CD4-positive, CD25-positive, alpha-beta regulatory T cell (primary cell): ENCODE results near the gene BUD23. TPM values are rescaled to one million over a fixed set of nuclear protein-coding genes. Genes with fewer than 3 reads are reported as not detected.

Experiments
- ATAC-seq, 2 donors: fragments of 150-1000 bp; cut with Tn5 transposase; one replicate each; pipeline ENCODE4 v1.10.0; 2021; ENCODE audit warnings: low read depth in 2 of 2, moderate number of reproducible peaks in 2 of 2, moderate library complexity in 1 of 2
- DNase-seq, 3 donors: peaks; one replicate each; pipeline versions ENCODE4 v3.0.0 to v3.0.0-alpha.2; 2012 to 2022; ENCODE audit warnings: mixed read lengths in 1 of 3
- H3K27ac ChIP-seq: one replicate; pipeline ENCODE4 v1.7.0; 2013; ENCODE audit warnings: mild to moderate bottlenecking, low read length; ENCODE audit not compliant: insufficient read depth, poor library complexity, severe bottlenecking
- H3K27me3 ChIP-seq: one replicate; pipeline ENCODE4 v1.7.0; 2013; ENCODE audit warnings: low read length; ENCODE audit not compliant: control insufficient read depth, insufficient read depth
- H3K36me3 ChIP-seq: one replicate; pipeline ENCODE4 v1.7.0; 2013; ENCODE audit warnings: mild to moderate bottlenecking, low read length, moderate library complexity; ENCODE audit not compliant: control insufficient read depth, insufficient read depth
- H3K4me1 ChIP-seq: 2 replicates; pipeline ENCODE4 v1.7.0; 2013; ENCODE audit warnings: mild to moderate bottlenecking, low read length; ENCODE audit not compliant: insufficient read depth, control insufficient read depth, poor library complexity, severe bottlenecking
- H3K4me3 ChIP-seq: one replicate; pipeline ENCODE4 v1.7.0; 2013; ENCODE audit warnings: low read depth, mild to moderate bottlenecking, low read length, moderate library complexity
- H3K9me3 ChIP-seq, 2 experiments: 1 replicate in 1 of 2; 2 replicates in 1 of 2; pipeline ENCODE4 v1.7.0; 2013; ENCODE audit warnings: low read length in 2 of 2, mild to moderate bottlenecking in 1 of 2, moderate library complexity in 1 of 2; ENCODE audit not compliant: control insufficient read depth in 2 of 2
- H3K27ac Mint-ChIP-seq, 3 donors: one replicate each; pipeline ENCODE4 v1.8.0; 2020 to 2022; ENCODE audit warnings: mild to moderate bottlenecking in 3 of 3, mixed read lengths in 3 of 3, moderate library complexity in 2 of 3
- H3K27me3 Mint-ChIP-seq: one replicate; pipeline ENCODE4 v1.8.0; 2022; ENCODE audit warnings: mild to moderate bottlenecking, mixed read lengths
- H3K36me3 Mint-ChIP-seq: one replicate; pipeline ENCODE4 v1.8.0; 2020; ENCODE audit warnings: mixed read lengths
- H3K4me1 Mint-ChIP-seq, 4 donors: one replicate each; pipeline ENCODE4 v1.8.0; 2020 to 2022; ENCODE audit warnings: mixed read lengths in 4 of 4, mild to moderate bottlenecking in 1 of 4
- H3K4me3 Mint-ChIP-seq, 4 donors: one replicate each; pipeline ENCODE4 v1.8.0; 2020 to 2022; ENCODE audit warnings: mild to moderate bottlenecking in 4 of 4, mixed read lengths in 4 of 4, moderate library complexity in 3 of 4
- H3K9me3 Mint-ChIP-seq, 7 donors: one replicate each; pipeline ENCODE4 v1.8.0; 2020 to 2022; ENCODE audit warnings: mixed read lengths in 7 of 7, mild to moderate bottlenecking in 3 of 7, moderate library complexity in 2 of 7
- polyA plus RNA-seq, 4 donors: library from polyadenylated mRNA; unstranded; fragments of 300-500 nt; fragmentation: Illumina TruSeq; gene quantifications; one replicate each; pipeline ENCODE4 v1.2.3, GENCODE V29; 2021
- total RNA-seq: library from RNA; stranded (reverse); gene quantifications from one replicate; pipeline ENCODE4 v1.2.3, GENCODE V29; 2022

BUD23 gene
- total and polyA plus RNA-seq, 5 donors from 2014 or later = 96.3 to 127 (median 119) TPM

DNA sequence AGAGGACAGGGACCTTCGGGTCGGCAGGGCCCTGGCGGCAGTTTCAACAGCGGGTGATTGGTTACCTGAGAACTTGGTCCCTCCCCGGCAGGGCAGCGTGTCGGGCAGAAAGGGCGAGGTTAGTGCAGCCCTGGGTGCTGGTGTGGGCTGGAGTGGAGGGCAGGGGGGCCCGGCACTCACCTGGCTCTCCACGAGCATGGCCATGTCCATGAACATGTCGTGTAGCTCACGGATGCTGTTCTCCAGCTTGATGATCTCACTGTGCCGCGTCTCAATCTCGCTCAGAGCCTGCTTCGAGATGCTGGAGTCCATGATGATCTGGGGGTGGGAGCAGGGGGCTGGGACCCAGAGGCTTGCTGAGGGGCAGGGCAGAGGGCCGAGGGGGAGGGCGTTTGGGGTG is 19.3 kb downstream of the BUD23 start:
- no peak for DNase-seq
- no peak overlapping the region for H3K4me3 Mint-ChIP-seq
- Histone ChIP-seq H3K27ac (no peak overlapping the region), H3K4me1 (peaks cover 10% of the 10 kb centered on the region), H3K36me3 (peaks cover 17% of the 10 kb centered on the region), H3K9me3 (no peaks in the 10 kb centered on the region), H3K4me3 (no peak overlapping the region), H3K27me3 (no peaks in the 10 kb centered on the region)
- H3K36me3 Mint-ChIP-seq = peaks cover 14% of the 10 kb centered on the region
- no peaks in the 10 kb centered on the region for H3K9me3 Mint-ChIP-seq
- ATAC-seq = no peak
- H3K27ac Mint-ChIP-seq = no peak overlapping the region
- H3K4me1 Mint-ChIP-seq = peaks cover 0 to 20% (median 3%) of the 10 kb centered on the region in 4 donors
- no peaks in the 10 kb centered on the region for H3K27me3 Mint-ChIP-seq

DNA sequence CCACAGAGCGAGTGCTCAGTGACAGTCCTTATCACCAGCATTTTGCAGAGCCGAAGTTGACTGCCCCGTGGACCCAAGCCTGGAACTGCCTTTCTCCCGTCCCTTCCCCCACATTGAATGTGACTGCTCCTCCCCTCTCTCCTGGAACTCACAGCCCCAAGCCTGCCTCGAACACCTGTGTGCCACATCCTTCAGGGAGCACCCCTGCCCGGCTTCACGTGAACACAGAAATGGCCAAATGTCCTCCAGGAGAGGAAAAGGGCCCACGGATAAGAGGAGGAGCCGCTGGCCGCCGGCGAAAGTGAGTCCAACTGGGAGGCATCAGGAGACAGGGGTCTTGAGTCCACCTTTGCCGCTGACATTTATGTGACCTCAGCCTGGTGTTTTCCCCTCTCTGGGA is 19.8 kb downstream of the BUD23 start:
- H3K4me1 Mint-ChIP-seq = peaks cover 0 to 20% (median 3%) of the 10 kb centered on the region in 4 donors
- Histone ChIP-seq H3K36me3 (peaks cover 15% of the 10 kb centered on the region), H3K27me3 (no peaks in the 10 kb centered on the region), H3K4me1 (peaks cover 10% of the 10 kb centered on the region), H3K9me3 (no peaks in the 10 kb centered on the region), H3K27ac (no peak overlapping the region), H3K4me3 (no peak overlapping the region)
- no peak overlapping the region for H3K27ac Mint-ChIP-seq
- peak overlapping the region in 2 of 4 donors; percentile 33 to 57 for H3K4me3 Mint-ChIP-seq
- no peaks in the 10 kb centered on the region for H3K9me3 Mint-ChIP-seq
- DNase-seq (no peak), ATAC-seq (no peak)
- H3K36me3 Mint-ChIP-seq = peaks cover 14% of the 10 kb centered on the region
- no peaks in the 10 kb centered on the region for H3K27me3 Mint-ChIP-seq

DNA sequence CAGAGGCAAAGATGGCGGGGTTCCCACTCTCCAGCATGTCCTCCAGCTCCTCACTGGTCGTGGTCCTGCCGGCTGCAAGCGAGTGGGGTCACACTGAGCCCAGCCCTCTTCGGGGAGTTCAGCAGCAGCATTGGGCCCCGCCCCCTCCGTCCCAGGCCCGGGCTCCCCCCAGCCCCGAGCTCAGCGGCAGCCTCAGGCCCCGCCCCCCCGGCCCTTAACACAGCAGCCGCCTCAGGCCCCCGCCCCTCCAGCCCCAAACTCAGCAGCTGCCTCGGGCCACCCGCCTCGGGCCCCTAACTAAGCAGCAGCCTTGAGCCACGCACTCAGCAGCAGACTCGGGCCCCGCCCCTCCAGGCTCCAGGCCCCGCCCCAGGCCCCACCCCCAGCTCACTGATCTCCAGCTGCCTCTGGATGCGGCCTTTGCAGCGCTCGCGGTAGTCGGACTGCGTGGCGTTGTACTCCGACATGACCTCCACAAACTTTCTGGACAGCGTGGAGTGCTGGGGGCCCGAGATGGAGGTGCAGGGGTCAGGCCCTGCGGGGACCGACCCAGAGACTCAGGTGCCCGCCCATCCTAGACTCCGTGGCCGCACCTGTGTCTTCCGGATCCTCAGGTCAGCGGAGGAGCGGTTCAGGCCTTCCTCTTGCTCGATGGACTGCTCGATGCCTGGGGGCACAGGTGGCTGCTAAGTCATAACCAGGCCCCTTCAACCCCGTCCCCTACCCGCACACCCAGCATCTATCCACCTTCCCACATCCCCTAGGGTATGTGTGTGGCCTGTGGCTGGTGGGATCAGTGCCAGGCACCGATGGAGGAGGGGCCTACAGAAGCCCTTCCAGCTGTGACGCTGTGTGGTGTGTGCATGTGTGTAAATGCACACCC is 20.6 kb downstream of the BUD23 start:
- peaks cover 0 to 20% (median 3%) of the 10 kb centered on the region in 4 donors for H3K4me1 Mint-ChIP-seq
- no peaks in the 10 kb centered on the region for H3K27me3 Mint-ChIP-seq
- Histone ChIP-seq H3K27me3 (no peaks in the 10 kb centered on the region), H3K4me1 (peaks cover 10% of the 10 kb centered on the region), H3K36me3 (peaks cover 8% of the 10 kb centered on the region), H3K9me3 (no peaks in the 10 kb centered on the region), H3K27ac (no peak overlapping the region), H3K4me3 (no peak overlapping the region)
- H3K36me3 Mint-ChIP-seq = peaks cover 9% of the 10 kb centered on the region
- peak overlapping the region in 2 of 4 donors; percentile 33 to 48 for H3K4me3 Mint-ChIP-seq
- ATAC-seq (peak in 1 of 2 donors; percentile 35), DNase-seq (peak; percentile 25 to 56 (median 32))
- H3K27ac Mint-ChIP-seq = no peak overlapping the region
- no peaks in the 10 kb centered on the region for H3K9me3 Mint-ChIP-seq

DNA sequence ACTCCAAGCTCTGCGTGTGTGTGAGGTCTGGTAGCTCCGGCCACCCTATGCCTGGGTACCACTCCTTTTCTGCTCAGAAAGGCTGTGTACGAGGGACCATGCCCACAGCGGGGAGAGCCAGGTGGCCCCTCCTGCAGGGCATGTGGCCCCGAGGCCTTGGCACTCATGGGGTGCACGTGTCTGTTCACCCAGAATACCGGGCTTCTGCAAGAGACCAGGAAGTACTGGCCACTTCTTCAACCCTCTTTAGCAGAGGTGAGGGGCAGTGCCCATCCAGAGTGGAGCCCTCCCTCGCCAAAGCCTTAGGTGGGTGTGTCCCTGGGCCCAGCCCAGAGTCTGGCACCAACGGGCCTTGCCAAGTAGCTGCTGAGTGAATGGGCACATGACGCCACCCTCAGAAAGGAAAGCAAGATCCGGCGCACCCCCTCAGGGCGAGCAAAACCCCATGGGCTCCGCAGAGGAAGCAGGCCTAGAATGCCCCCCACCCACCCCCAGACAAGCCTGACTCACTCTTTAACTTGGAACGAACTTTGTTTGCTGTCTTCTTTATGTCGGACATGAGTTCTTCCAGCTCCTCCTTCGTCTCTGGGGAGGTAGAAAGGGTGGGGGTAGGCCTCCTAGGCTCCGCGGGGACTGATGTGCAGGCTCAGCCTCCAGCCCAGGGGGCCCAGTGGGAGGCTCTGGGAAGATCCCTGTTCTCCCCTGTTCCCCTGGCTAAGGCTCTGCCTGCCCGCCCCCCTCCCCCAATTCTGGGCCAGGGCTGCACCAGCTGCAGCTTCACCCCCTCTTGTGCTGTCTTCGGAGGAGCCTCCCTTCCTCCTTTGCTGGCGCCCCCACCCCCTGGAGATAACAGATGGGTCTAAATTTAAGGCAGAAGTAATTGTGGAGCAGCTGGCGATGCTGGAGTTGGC is 21.5 kb downstream of the BUD23 start:
- H3K4me3 Mint-ChIP-seq = no peak overlapping the region
- Histone ChIP-seq H3K4me3 (no peak overlapping the region), H3K36me3 (peaks cover 3% of the 10 kb centered on the region), H3K27ac (no peak overlapping the region), H3K27me3 (no peaks in the 10 kb centered on the region), H3K9me3 (no peaks in the 10 kb centered on the region), H3K4me1 (peaks cover 10% of the 10 kb centered on the region)
- ATAC-seq (no peak), DNase-seq (no peak)
- H3K36me3 Mint-ChIP-seq = peaks cover 9% of the 10 kb centered on the region
- H3K27ac Mint-ChIP-seq = no peak overlapping the region
- H3K27me3 Mint-ChIP-seq = no peaks in the 10 kb centered on the region
- H3K9me3 Mint-ChIP-seq = no peaks in the 10 kb centered on the region
- H3K4me1 Mint-ChIP-seq = peaks cover 0 to 20% (median 3%) of the 10 kb centered on the region in 4 donors

DNA sequence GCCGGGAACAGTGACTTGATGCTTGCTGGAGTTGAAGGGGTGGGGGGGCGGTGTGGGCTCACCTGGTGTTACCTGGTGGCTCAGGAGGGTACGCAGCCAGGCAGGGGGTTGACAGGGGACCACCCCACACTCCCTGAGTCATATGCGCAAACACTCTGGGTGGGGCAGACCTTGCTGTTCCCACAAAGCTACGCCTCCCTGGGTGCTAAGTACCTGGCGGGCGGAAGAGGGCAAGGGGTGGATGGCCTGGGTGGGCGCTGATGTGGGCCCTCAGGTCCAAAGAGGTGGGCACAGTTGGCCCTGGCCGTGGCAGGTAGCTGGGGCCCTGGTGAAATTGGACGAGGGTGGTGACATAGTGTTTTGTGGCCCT is 22.1 kb downstream of the BUD23 start:
- Histone ChIP-seq H3K4me3 (no peak overlapping the region), H3K27ac (no peak overlapping the region), H3K4me1 (peaks cover 10% of the 10 kb centered on the region), H3K27me3 (no peaks in the 10 kb centered on the region), H3K36me3 (peaks cover 3% of the 10 kb centered on the region), H3K9me3 (no peaks in the 10 kb centered on the region)
- H3K4me3 Mint-ChIP-seq = no peak overlapping the region
- H3K27me3 Mint-ChIP-seq = no peaks in the 10 kb centered on the region
- H3K9me3 Mint-ChIP-seq = no peaks in the 10 kb centered on the region
- peaks cover 0 to 20% (median 3%) of the 10 kb centered on the region in 4 donors for H3K4me1 Mint-ChIP-seq
- H3K27ac Mint-ChIP-seq = no peak overlapping the region
- peaks cover 9% of the 10 kb centered on the region for H3K36me3 Mint-ChIP-seq
- no peak for ATAC-seq
- DNase-seq = no peak

DNA sequence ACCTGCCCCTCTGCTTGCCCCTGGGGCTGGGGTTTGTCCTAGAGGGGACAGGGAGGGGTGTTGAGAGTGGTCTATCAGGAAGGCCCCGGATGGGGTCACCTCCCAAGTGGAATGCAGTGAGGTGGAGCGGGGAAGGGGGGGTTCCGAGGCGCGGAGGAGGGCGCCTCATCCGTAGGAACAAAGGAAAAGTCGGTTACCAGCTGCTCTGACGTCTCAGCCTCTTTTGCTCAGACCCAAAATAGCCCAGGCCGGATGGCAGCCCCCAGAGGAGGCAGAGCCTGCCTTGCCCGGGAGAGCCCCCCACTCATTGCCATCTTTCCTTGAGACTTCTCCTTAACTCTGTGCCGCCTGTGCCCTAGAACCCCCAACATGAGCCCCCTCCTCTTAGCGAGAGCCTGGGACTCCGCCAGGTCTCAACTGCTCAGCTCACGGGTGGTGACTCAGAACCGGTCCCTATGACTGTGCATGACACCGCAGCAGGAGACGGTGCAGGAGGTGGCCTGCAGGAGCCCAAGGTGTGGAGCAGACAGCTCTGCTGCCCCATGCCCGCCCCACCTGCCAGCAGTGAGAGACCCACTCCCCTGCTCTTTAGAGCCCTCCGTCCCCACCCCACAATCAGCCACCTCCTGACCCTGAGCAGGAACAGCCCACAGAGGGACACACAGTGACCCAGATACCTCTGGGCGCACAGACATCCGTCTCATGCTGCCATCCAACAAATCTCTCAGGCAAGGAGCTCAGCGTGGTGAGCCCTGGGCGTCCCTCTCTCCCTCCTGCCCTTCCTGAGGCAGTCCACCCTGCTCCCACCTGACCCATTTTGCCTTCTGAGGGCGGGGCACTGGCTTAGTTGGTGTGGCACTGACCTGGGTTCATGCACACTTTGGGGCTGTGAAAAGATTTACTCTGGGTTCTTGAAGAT is 23.0 kb downstream of the BUD23 start:
- Histone ChIP-seq H3K9me3 (no peaks in the 10 kb centered on the region), H3K36me3 (peaks cover 3% of the 10 kb centered on the region), H3K27ac (no peak overlapping the region), H3K27me3 (no peaks in the 10 kb centered on the region), H3K4me1 (peaks cover 10% of the 10 kb centered on the region), H3K4me3 (no peak overlapping the region)
- H3K4me3 Mint-ChIP-seq = peak overlapping the region in 1 of 4 donors; percentile 65
- no peak for DNase-seq
- peak overlapping the region in 2 of 3 donors; percentile 35 to 67 for H3K27ac Mint-ChIP-seq
- no peaks in the 10 kb centered on the region for H3K9me3 Mint-ChIP-seq
- H3K36me3 Mint-ChIP-seq = peaks cover 8% of the 10 kb centered on the region
- no peaks in the 10 kb centered on the region for H3K27me3 Mint-ChIP-seq
- peaks cover 0 to 20% (median 3%) of the 10 kb centered on the region in 4 donors for H3K4me1 Mint-ChIP-seq
- ATAC-seq = peak; percentile 36 to 38
